ENCODE data around the gene SHCBP1L. TPM values are rescaled to one million over a fixed set of nuclear protein-coding genes. Genes with fewer than 3 reads are reported as not detected.
A peak's percentile ranks its signal among the peaks of the same experiment; 100 is the strongest.

Gene SHCBP1L
- total RNA-seq, 2 donors from 2014 or later, result not detected

- H3K4me3 ChIP-seq (ENCODE audit: low read length), result no peak overlapping the region
Measured at GRCh38 chr1:182962554-182963115, 9.7 kb upstream of the SHCBP1L start.

DNA sequence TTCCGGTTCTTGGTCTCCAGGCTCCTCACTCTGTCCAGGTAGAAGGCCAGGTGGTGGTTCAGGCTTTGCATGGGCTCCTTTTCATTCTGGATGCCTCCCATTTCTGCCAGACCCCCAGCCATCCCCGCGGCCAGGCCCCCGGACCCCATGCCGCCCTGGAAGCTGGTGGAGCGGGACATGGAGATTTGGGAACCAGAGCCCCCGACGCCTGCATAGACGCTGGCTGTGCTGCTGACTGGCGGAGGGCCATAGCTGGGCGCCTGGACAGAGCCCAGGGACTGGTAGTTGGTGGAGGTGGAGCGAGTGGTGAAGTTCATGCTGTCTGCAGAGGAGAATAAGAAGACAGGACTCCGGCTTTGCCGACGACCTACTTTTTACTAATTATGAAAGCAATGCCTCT lies 7.1 kb upstream of the SHCBP1L start:
- H3K27me3 Mint-ChIP-seq (ENCODE audit: insufficient read depth), result peaks cover 8% of the 10 kb centered on the region
- Histone ChIP-seq H3K27ac (ENCODE audit: low read depth, low read length) (no peak overlapping the region), H3K9ac (ENCODE audit: extremely low read depth, low read length, poor library complexity, severe bottlenecking) (no peak overlapping the region), H3K9me3 (ENCODE audit: control insufficient read depth, low read length) (no peaks in the 10 kb centered on the region), H3K36me3 (ENCODE audit: control insufficient read depth, insufficient read depth, low read length) (no peaks in the 10 kb centered on the region), H3K27me3 (ENCODE audit: control insufficient read depth, insufficient read depth, low read length, poor library complexity, severe bottlenecking) (no peaks in the 10 kb centered on the region), H3K4me1 (ENCODE audit: control insufficient read depth, insufficient read depth, low read length) (no peaks in the 10 kb centered on the region), H3K4me3 (ENCODE audit: low read length) (no peak overlapping the region)
- no peaks in the 10 kb centered on the region for H3K9me3 Mint-ChIP-seq
- no peak for DNase-seq
- no peaks in the 10 kb centered on the region for H3K36me3 Mint-ChIP-seq (ENCODE audit: low read depth)
- TF ChIP-seq CTCF (conservative IDR thresholded peaks at IDR 0.05), result no peak
- H3K4me1 Mint-ChIP-seq, result peaks cover 5% of the 10 kb centered on the region
- WGBS, 2 experiments (ENCODE audit: insufficient coverage in 1 of 2, insufficient read length in 1 of 2), result 98% methylated on average over 15 of the region's 15 CpGs; no CpG with 5 or more reads in 1 of the 2 experiments
- no peak overlapping the region for H3K27ac Mint-ChIP-seq
- no peak overlapping the region for H3K4me3 Mint-ChIP-seq

More at GRCh38 chr1:182962554-182963115, 9.7 kb upstream of the SHCBP1L start:
- H3K27ac Mint-ChIP-seq, result no peak overlapping the region
- H3K27me3 Mint-ChIP-seq (ENCODE audit: insufficient read depth), result peaks cover 10% of the 10 kb centered on the region
- Histone ChIP-seq H3K27me3 (ENCODE audit: control insufficient read depth, insufficient read depth, low read length, poor library complexity, severe bottlenecking) (no peaks in the 10 kb centered on the region), H3K36me3 (ENCODE audit: control insufficient read depth, insufficient read depth, low read length) (no peaks in the 10 kb centered on the region), H3K4me1 (ENCODE audit: control insufficient read depth, insufficient read depth, low read length) (no peaks in the 10 kb centered on the region), H3K27ac (ENCODE audit: low read depth, low read length) (no peak overlapping the region), H3K9me3 (ENCODE audit: control insufficient read depth, low read length) (no peaks in the 10 kb centered on the region), H3K9ac (ENCODE audit: extremely low read depth, low read length, poor library complexity, severe bottlenecking) (no peak overlapping the region)
- TF ChIP-seq CTCF (conservative IDR thresholded peaks at IDR 0.05), result peak; percentile 96
- no peak overlapping the region for H3K4me3 Mint-ChIP-seq
- 6 to 16% methylated on average over 4 to 6 of the region's 6 CpGs for WGBS, 2 experiments (ENCODE audit: insufficient coverage in 1 of 2, insufficient read length in 1 of 2)
- DNase-seq, result peak; percentile 85
- peaks cover 5% of the 10 kb centered on the region for H3K4me1 Mint-ChIP-seq
- H3K9me3 Mint-ChIP-seq, result no peaks in the 10 kb centered on the region
- no peaks in the 10 kb centered on the region for H3K36me3 Mint-ChIP-seq (ENCODE audit: low read depth)

DNA sequence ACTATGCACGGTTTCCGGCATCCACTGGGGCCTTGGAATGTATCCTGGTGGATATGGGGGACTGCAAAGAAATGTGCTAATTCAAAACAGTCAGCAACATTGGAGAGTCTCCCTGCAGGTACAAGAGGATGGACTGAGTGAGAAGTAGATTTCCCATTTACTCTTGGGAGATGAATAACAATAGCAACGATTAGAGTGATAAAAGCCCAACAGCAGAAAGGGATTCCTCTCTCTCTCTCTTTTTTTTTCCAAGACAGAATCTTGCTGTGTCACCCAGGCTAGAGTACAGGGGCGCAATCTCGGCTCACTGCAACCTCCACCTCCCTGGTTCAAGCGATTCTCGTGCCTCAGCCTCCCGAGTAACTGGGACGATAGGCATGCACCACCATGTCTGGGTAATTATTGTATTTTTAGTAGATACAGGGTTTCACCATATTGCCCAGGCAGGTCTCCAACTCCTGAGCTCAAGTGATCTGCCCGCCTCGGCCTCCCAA lies 5.0 kb upstream of the SHCBP1L start:
- Mint-ChIP-seq H3K9me3 (no peaks in the 10 kb centered on the region), H3K36me3 (ENCODE audit: low read depth) (no peaks in the 10 kb centered on the region), H3K4me3 (no peak overlapping the region), H3K4me1 (peaks cover 4% of the 10 kb centered on the region), H3K27ac (peak overlapping the region; percentile 31), H3K27me3 (ENCODE audit: insufficient read depth) (peaks cover 8% of the 10 kb centered on the region)
- Histone ChIP-seq H3K4me1 (ENCODE audit: control insufficient read depth, insufficient read depth, low read length) (no peaks in the 10 kb centered on the region), H3K27me3 (ENCODE audit: control insufficient read depth, insufficient read depth, low read length, poor library complexity, severe bottlenecking) (no peaks in the 10 kb centered on the region), H3K36me3 (ENCODE audit: control insufficient read depth, insufficient read depth, low read length) (no peaks in the 10 kb centered on the region), H3K4me3 (ENCODE audit: low read length) (no peak overlapping the region), H3K9me3 (ENCODE audit: control insufficient read depth, low read length) (no peaks in the 10 kb centered on the region), H3K9ac (ENCODE audit: extremely low read depth, low read length, poor library complexity, severe bottlenecking) (no peak overlapping the region), H3K27ac (ENCODE audit: low read depth, low read length) (no peak overlapping the region)
- DNase-seq, result peak; percentile 71
- no peak for TF ChIP-seq CTCF (conservative IDR thresholded peaks at IDR 0.05)
- WGBS, 2 experiments (ENCODE audit: insufficient coverage in 1 of 2, insufficient read length in 1 of 2), result 48 to 68% methylated on average over 9 to 11 of the region's 11 CpGs
